Spleen (tissue), 11 donors: ENCODE measurements around the gene GAB1. TPM values are rescaled to one million over a fixed set of nuclear protein-coding genes. Genes with fewer than 3 reads are reported as not detected.
A peak's percentile ranks its signal among the peaks of the same experiment; 100 is the strongest.

Source experiments
- DNase-seq: peaks from one replicate; pipeline ENCODE4 v3.0.0-alpha.2; 2020
- H3K27ac ChIP-seq, 8 donors: fragments of 200-600 bp; sonication (generic) in 7 of 8; 1 replicate in 4 of 8; 2 replicates in 4 of 8; pipeline versions ENCODE4 v1.5.0 to v1.8.0; 2016 to 2021; ENCODE audit warnings: inconsistent platforms in 4 of 8, mild to moderate bottlenecking in 4 of 8, moderate library complexity in 1 of 8
- H3K27me3 ChIP-seq, 7 donors: fragments of 200-600 bp; sonication (generic) in 6 of 7; replicated peaks in 1 of 7; 1 replicate in 4 of 7; 2 replicates in 3 of 7; pipeline versions ENCODE4 v1.5.0 to v1.8.0; 2016 to 2021; ENCODE audit warnings: inconsistent platforms in 3 of 7, mild to moderate bottlenecking in 1 of 7
- H3K36me3 ChIP-seq, 6 donors: fragments of 200-600 bp; sonication (generic) in 5 of 6; 1 replicate in 4 of 6; 2 replicates in 2 of 6; pipeline versions ENCODE4 v1.5.0 to v1.8.0; 2016 to 2021; ENCODE audit warnings: inconsistent platforms in 2 of 6
- H3K4me1 ChIP-seq, 6 donors: fragments of 200-600 bp; sonication (generic) in 5 of 6; 1 replicate in 3 of 6; 2 replicates in 3 of 6; pipeline versions ENCODE4 v1.5.0 to v1.8.0; 2016 to 2021; ENCODE audit warnings: inconsistent platforms in 3 of 6
- H3K4me3 ChIP-seq, 8 donors: fragments of 200-600 bp; sonication (generic) in 7 of 8; 1 replicate in 4 of 8; 2 replicates in 4 of 8; pipeline versions ENCODE4 v1.5.0 to v1.8.0; 2016 to 2021; ENCODE audit warnings: inconsistent platforms in 4 of 8, mild to moderate bottlenecking in 4 of 8, moderate library complexity in 2 of 8
- H3K9me3 ChIP-seq, 8 donors: fragments of 200-600 bp; sonication (generic) in 7 of 8; 1 replicate in 4 of 8; 2 replicates in 4 of 8; pipeline versions ENCODE4 v1.5.0 to v1.8.0; 2016 to 2021; ENCODE audit warnings: inconsistent platforms in 4 of 8
- CTCF ChIP-seq, 11 experiments: fragments of 200-600 bp in 7 of 11; fragments of 450-650 bp in 4 of 11; sonication (generic) in 4 of 11; IDR thresholded peaks in 8 of 11; conservative IDR thresholded peaks in 3 of 11; 1 replicate in 7 of 11; 2 replicates in 4 of 11; pipeline versions ENCODE4 v1.4.0 to v1.8.0; 2016 to 2021; ENCODE audit warnings: antibody characterized with exemption in 11 of 11, inconsistent platforms in 4 of 11, mild to moderate bottlenecking in 1 of 11
- POLR2A ChIP-seq, 3 donors: fragments of 450-650 bp; IDR thresholded peaks; one replicate each; pipeline ENCODE4 v1.5.1; 2017; ENCODE audit warnings: antibody characterized with exemption in 3 of 3, mild to moderate bottlenecking in 1 of 3
- POLR2AphosphoS5 ChIP-seq, 3 donors: sonication (generic); formaldehyde crosslinking; IDR thresholded peaks; one replicate each; pipeline ENCODE4 v1.5.1; 2017; ENCODE audit warnings: antibody characterized with exemption in 3 of 3
- WGBS, 5 donors: extraction: QIAGEN DNeasy Blood & Tissue Kit in 3 of 5; methylation state at CpG; one replicate each; pipeline versions ENCODE4 v1.1.5 to v1.1.7; 2013 to 2018; 5-methylcytosine and 5-hydroxymethylcytosine counted together
- intact Hi-C: fragments of 100-400 bp; cut with DNase I; formaldehyde crosslinking; loops from one replicate; pipeline ENCODE4 v1.15.0; 2023; ENCODE audit warnings: low total_unique reads
- polyA plus RNA-seq, 3 donors: library from polyadenylated mRNA; stranded (reverse); fragments of 200-250 nt; gene quantifications; one replicate each; pipeline ENCODE4 v1.2.1, GENCODE V29; 2013
- total RNA-seq, 7 donors: library from RNA; depleted of rRNA in 3 of 7; stranded (reverse); fragments of >200 nt in 3 of 7; fragmentation: NEBNext Ultra II Directional in 4 of 7; extraction: Animal tissue kit (Norgen Biotek cat#: 25700) in 4 of 7; gene quantifications; one replicate each; pipeline versions ENCODE4 v1.1.0 to v1.2.1, GENCODE V29; 2016 to 2021
- donor health status: healthy with polysubstance abuse.
- donor health status: DM: no; HTN: no; CAD: no; lungs with moderate emphysema.
- donor health status: DM: no; HTN: no; CAD: no.
- donor health status: Bipolar disorder and iron deficiency.
- donor health status: healthy.
- donor health status: DM: no; HTN: no; CAD: no.
- donor health status: DM: yes; HTN: yes; CAD: no.

GAB1 gene
- total and polyA plus RNA-seq, 10 donors, result 1.6 to 53.6 (median 23.8) TPM

- H3K36me3 ChIP-seq, result no peaks in the 10 kb centered on the region
- TF ChIP-seq POLR2A (IDR thresholded peaks at IDR 0.05) (no peak), CTCF (IDR thresholded peaks at IDR 0.05 in 8 of 11, conservative IDR thresholded peaks at IDR 0.05 in 3 of 11) (no peak), POLR2AphosphoS5 (IDR thresholded peaks at IDR 0.05) (no peak)
- no peaks in the 10 kb centered on the region for H3K9me3 ChIP-seq
- H3K27ac ChIP-seq, result peak overlapping the region; percentile 22 to 90 (median 78)
- no peak overlapping the region for H3K4me3 ChIP-seq
- H3K27me3 ChIP-seq, result no peaks in the 10 kb centered on the region
- H3K4me1 ChIP-seq, result peaks cover 37 to 100% (median 77%) of the 10 kb centered on the region in 6 donors
- DNase-seq, result no peak
- WGBS, 5 donors, result 39 to 69% (median 63%) methylated on average over 3 of the region's 3 CpGs
- intact Hi-C loops, result no loop called here
Observed at GRCh38 chr4:143356493-143356892, 19.8 kb downstream of the GAB1 start.

GRCh38 chr4:143357161-143357845, 20.6 kb downstream of the GAB1 start:
- Histone ChIP-seq H3K4me3 (no peak overlapping the region), H3K27ac (peak overlapping the region in 7 of 8 donors; percentile 22 to 90 (median 80)), H3K9me3 (no peaks in the 10 kb centered on the region), H3K4me1 (peaks cover 34 to 100% (median 69%) of the 10 kb centered on the region in 6 donors), H3K36me3 (no peaks in the 10 kb centered on the region), H3K27me3 (no peaks in the 10 kb centered on the region)
- intact Hi-C loops, result no loop called here
- no peak for DNase-seq
- WGBS, 5 donors, result 74 to 88% (median 81%) methylated on average over 1 of the region's 1 CpG
- TF ChIP-seq POLR2AphosphoS5 (IDR thresholded peaks at IDR 0.05) (no peak), CTCF (IDR thresholded peaks at IDR 0.05 in 8 of 11, conservative IDR thresholded peaks at IDR 0.05 in 3 of 11) (no peak), POLR2A (IDR thresholded peaks at IDR 0.05) (no peak)

GRCh38 chr4:143358419-143358818, 21.7 kb downstream of the GAB1 start:
- 72 to 76% (median 75%) methylated on average over 3 of the region's 3 CpGs for WGBS, 5 donors
- no peak for TF ChIP-seq CTCF (IDR thresholded peaks at IDR 0.05 in 8 of 11, conservative IDR thresholded peaks at IDR 0.05 in 3 of 11)
- no peak for TF ChIP-seq POLR2AphosphoS5 (IDR thresholded peaks at IDR 0.05)
- TF ChIP-seq POLR2A (IDR thresholded peaks at IDR 0.05), result no peak

GRCh38 chr4:143358923-143359643, 22.4 kb downstream of the GAB1 start:
- Histone ChIP-seq H3K27me3 (no peaks in the 10 kb centered on the region), H3K9me3 (no peaks in the 10 kb centered on the region), H3K36me3 (no peaks in the 10 kb centered on the region), H3K27ac (peak overlapping the region; percentile 37 to 90 (median 80)), H3K4me1 (peaks cover 30 to 91% (median 60%) of the 10 kb centered on the region in 6 donors), H3K4me3 (peak overlapping the region in 1 of 8 donors; percentile 49)
- WGBS, 5 donors, result 4 to 8% (median 6%) methylated on average over 6 of the region's 6 CpGs
- DNase-seq, result peak; percentile 84
- intact Hi-C loops, result no loop called here
- TF ChIP-seq POLR2AphosphoS5 (IDR thresholded peaks at IDR 0.05) (peak in 1 of 3 donors; percentile 80), POLR2A (IDR thresholded peaks at IDR 0.05) (no peak)

More at GRCh38 chr4:143358419-143358818, 21.7 kb downstream of the GAB1 start:
- Histone ChIP-seq H3K27me3 (no peaks in the 10 kb centered on the region), H3K4me1 (peaks cover 33 to 97% (median 62%) of the 10 kb centered on the region in 6 donors), H3K4me3 (peak overlapping the region in 1 of 8 donors; percentile 49), H3K36me3 (no peaks in the 10 kb centered on the region), H3K27ac (peak overlapping the region in 7 of 8 donors; percentile 72 to 90 (median 81)), H3K9me3 (no peaks in the 10 kb centered on the region)
- DNase-seq, result no peak
- intact Hi-C loops, result no loop called here
